Ammon's horn (tissue), 1 donor: ENCODE data around the gene CACNA1H.
"Not testable (repeated sequence)": the region's sequence is repeated elsewhere in the genome, so short reads cannot be mapped to it uniquely, and the experiment has no call there.

Experiments
- DNase-seq: peaks from one replicate; pipeline ENCODE4 v3.0.0-alpha.2; 2016; ENCODE audit warnings: low spot score

The CACNA1H gene

DNA sequence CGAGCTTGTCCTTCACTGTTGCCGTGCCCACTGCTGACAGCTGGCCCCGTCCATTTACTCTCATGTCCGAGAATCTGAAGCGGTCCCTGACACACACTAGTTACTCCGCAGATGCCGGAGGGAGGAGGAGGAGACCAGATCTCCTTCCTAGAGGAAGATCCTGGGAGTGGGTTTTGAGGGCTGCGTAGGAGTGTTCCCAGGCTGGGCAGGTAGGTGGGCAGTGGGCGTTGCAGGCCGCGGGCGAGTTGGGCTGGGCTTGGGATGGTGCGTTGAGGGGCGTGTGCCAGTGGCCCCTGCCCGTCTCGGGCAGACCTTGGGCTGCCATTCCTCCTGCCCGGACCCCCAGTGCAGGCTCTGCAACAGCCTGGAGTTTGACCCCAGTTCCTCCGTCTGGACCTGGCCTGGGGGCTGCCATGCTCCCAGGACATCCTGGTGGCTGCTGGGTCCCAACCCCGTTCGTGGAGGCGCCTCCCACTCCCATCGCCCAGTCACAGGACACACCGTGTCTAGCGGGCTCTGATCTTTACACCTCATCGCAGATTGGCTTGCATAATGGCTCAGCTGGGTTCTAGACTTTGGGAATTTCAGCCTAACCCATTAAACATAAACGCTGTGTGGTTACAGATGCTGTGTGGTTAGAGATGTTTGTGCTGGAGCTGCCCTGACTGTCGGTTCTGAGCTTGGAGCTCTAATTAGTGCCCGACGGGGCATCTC lies 22.8 kb downstream of the CACNA1H start:
- no peak for DNase-seq

GRCh38 chr16:1176280-1176897 lies 23.5 kb downstream of the CACNA1H start:
- no peak for DNase-seq

GRCh38 chr16:1177053-1177452 lies 24.1 kb downstream of the CACNA1H start:
- DNase-seq: no peak

GRCh38 chr16:1177750-1178149 lies 24.8 kb downstream of the CACNA1H start:
- DNase-seq: no peak

DNA sequence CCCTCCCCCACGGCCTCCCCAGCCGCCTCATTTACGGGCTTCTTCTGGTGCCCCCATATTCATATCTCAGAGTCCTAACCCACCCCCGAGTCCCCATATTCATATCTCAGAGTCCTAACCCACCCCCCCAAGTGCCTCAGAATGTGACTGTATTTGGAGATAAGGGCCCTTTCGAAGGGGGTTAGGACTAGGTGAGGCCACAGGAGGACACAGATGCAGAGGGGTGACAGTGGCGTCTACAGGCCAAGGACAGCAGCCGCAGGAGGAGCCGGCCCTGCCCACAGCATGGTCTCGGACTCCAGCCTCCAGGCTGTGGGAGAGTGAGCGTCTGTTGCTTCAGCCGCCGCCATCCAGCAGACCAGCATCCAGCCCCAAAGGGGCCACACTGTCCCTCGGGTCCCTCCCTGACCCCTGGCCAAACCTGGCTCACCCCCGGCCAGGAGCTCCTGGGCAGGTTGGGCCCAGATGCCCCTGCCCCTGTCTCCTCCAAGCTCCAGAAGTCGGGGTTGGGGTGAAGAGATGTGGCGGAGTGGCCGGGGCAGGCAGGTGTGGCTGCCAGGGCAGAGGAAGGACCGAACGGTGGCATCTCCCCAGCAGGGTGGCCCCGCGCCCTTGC lies 25.5 kb downstream of the CACNA1H start:
- DNase-seq: no peak

GRCh38 chr16:1180549-1181403 lies 27.9 kb downstream of the CACNA1H start:
- no peak for DNase-seq

GRCh38 chr16:1181404-1182315 lies 28.8 kb downstream of the CACNA1H start:
- no peak for DNase-seq

- no peak for DNase-seq
Observed at GRCh38 chr16:1182316-1182671, 29.4 kb downstream of the CACNA1H start.

DNA sequence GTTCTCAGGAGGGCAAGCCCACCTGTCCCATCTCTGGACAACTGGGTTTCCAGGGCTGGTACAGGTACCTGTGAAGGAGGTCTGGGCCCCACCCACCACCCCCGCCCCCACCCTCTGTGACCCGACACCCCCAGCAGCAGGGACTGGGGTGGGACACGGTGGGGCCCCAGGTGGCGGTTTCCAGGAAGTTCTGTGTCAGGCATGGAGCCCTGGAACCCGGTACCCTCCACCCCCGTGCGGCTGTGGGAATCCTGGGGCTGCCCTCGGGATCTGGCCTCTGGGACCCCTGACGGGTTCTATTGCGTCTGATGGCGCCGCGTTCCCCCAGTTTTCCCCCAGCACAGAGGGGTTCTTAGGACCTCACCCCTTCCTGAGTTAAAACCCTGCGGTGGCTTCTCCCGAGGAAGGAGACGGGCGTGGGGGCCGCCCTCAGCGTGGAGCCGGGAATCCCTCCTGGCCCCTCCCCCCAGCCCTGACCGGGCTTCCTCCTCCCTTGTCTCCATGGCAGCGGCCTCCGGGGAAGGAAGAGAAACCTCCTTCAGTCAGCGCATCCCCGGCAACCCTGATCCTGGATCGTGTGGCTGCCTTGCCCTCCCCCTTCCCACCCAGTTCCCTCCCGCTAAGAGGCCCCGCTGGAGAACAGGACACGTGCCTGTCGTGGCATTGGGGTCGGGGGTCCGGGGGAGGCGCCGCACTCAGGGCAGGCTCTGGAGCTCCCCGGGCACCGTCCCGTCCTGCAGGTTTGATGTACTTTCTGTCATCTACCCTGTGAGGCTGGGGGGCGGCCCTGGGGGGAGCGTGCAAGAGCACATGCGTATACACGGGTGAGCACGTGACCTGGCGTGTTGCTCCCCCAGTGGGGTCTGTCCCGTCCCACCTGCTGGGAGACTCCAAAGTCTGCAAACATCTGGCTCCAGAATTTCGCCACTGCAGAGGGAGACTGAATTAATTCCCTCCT lies 30.3 kb downstream of the CACNA1H start:
- DNase-seq: peak; percentile 21

DNA sequence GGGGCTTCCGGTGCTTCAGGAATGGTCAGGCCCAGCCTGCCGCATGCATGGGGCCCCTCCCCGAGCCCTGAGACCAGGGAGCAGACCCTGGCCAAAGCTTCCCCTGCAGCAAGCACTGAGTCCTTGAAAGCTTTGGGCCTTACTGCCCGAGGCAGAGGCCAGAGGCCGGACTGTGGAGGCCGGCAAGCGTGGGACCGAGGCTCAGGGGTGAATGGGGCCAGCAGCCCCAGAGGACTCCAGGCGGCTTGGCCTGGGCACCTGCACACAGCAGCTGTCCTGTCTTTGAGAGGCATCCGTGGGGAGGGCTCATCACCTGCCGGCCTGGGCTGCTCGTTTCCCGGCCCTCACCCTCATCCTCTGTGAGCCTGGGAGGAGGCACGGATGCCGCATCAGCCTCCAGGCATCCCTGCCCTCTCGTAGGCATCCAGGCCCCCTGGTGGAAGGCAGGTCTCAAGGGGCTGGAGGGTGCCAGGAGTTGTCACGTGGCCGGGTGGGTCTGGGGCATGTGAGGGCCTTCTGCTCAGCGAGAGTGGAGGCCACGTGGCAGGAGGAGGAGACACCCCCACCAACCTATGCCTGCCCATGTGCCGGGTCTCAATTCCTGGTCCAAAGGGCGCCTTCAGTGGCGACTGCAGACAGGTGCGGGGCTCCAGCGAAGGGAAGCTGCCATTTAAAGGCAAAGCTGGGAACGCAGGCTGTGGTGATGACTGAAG lies 31.4 kb downstream of the CACNA1H start:
- DNase-seq: no peak

DNA sequence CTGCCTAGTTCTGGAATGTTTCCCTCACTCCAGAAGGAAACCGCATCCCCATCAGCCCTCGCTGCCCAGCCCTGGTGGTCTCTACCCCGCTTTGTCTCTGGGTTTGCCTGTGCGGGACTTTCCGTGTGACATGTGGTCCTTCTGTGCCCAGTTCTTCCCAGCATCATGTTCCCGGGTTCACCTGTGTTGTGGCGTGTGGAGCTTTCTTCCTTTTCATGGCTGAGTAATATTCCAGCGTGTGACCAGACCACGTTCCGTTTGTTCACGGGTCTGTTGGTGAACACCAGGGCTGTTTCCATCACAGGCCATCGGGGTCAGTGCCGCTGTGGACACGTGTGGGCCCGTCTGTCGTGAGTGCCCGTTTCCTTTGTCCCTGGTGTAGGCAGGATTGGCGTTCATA lies 32.1 kb downstream of the CACNA1H start:
- no peak for DNase-seq

DNA sequence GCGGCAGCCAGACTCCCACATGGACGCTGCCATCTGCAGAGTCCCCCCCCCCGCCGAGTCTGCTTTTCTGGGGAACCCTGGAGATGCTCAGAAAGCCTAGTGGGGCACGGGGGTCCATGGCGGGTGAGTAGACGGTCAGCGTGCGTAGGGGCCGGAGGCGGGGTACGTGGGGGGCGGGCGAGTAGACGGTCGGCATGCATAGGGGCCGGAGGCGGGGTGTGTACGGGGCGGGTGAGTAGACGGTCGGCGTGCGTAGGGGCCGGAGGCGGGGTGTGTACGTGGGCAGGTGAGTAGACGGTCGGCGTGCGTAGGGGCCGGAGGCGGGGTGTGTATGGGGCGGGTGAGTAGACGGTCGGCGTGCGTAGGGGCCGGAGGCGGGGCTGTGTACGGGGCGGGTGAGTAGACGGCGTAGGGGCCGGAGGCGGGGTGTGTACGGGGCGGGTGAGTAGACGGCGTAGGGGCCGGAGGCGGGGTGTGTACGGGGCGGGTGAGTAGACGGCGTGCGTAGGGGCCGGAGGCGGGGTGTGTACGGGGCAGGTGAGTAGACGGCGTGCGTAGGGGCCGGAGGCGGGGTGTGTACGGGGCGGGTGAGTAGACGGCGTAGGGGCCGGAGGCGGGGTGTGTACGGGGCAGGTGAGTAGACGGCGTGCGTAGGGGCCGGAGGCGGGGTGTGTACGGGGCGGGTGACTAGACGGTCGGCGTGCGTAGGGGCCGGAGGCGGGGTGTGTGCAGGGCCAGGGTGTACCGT lies 32.7 kb downstream of the CACNA1H start:
- DNase-seq: not testable (repeated sequence)

- DNase-seq: peak; percentile 37
Observed at GRCh38 chr16:1188432-1189189, 35.7 kb downstream of the CACNA1H start.

- no peak for DNase-seq
Observed at GRCh38 chr16:1189455-1189854, 36.5 kb downstream of the CACNA1H start.

- DNase-seq: not testable (repeated sequence)
Observed at GRCh38 chr16:1190789-1191188, 37.9 kb downstream of the CACNA1H start.

- no peak for DNase-seq
Observed at GRCh38 chr16:1192384-1193073, 39.6 kb downstream of the CACNA1H start.

DNA sequence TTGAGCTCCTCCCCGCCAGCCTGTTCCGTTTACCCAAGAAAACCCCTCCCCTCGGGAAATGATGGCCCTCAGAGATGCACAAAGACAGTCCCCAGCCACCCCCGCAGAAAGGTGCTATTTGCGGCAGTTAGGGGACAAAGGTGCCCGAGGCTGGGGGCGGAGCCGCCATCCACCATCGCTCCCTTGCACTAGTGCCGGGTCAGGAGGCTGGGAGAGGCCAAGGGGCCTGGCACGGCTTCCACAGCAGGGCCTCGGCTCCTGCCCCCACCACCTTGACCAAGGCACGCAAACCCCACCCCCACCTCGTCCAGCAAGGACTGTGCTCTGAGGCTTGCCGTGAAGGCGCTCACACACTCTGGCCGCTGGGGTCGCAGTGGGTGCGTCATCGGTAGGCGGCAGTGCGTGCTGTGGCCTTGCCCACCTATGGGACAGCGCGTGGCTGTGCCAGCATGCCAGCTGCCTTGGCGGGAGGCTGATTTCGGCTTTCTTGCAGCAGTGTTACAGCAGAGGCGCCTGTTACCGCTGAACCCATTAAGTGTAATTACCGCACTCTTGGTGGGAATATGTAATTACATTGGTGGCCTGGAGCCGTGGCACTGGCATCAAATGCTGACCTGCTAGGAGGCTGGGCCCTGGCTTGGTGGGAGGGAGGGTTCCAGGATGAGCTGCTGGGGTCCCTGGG lies 40.4 kb downstream of the CACNA1H start:
- no peak for DNase-seq
